GM23338 (cell line): Measurements from ENCODE around the gene DRAM1. TPM values are rescaled to one million over a fixed set of nuclear protein-coding genes. Genes with fewer than 3 reads are reported as not detected.

Experiments used
- ATAC-seq: fragments of 200-7000 bp; cut with Tn5 transposase; 3 replicates; pipeline ENCODE4 v1.9.1; 2020
- DNase-seq: peaks from one replicate; pipeline ENCODE4 v3.0.0-alpha.2; 2015; ENCODE audit warnings: low spot score
- H2AFZ ChIP-seq: fragments of 200-600 bp; sonication (generic); 2 replicates; pipeline ENCODE4 v1.8.0; 2016; ENCODE audit warnings: antibody characterized with exemption, mild to moderate bottlenecking, moderate library complexity
- H3F3A ChIP-seq: fragments of 200-600 bp; sonication (generic); replicated peaks from 2 replicates; pipeline ENCODE4 v1.8.0; 2017; ENCODE audit warnings: antibody characterized with exemption, mixed run types, low read depth
- H3K27ac ChIP-seq: fragments of 200-600 bp; sonication (generic); 2 replicates; pipeline ENCODE4 v1.6.1; 2016; ENCODE audit warnings: low read depth
- H3K27me3 ChIP-seq: fragments of 200-600 bp; sonication (generic); 2 replicates; pipeline ENCODE4 v1.8.0; 2016; ENCODE audit warnings: mild to moderate bottlenecking, mixed run types, moderate library complexity; ENCODE audit not compliant: insufficient read depth
- H3K36me3 ChIP-seq: fragments of 200-600 bp; sonication (generic); 2 replicates; pipeline ENCODE4 v1.8.0; 2016; ENCODE audit warnings: mild to moderate bottlenecking; ENCODE audit not compliant: insufficient read depth
- H3K4me1 ChIP-seq: fragments of 200-600 bp; sonication (generic); 2 replicates; pipeline ENCODE4 v1.8.0; 2016; ENCODE audit warnings: mild to moderate bottlenecking, moderate library complexity; ENCODE audit not compliant: insufficient read depth
- H3K4me2 ChIP-seq: fragments of 200-600 bp; sonication (generic); 2 replicates; pipeline ENCODE4 v1.7.1; 2017; ENCODE audit warnings: mixed run types
- H3K4me3 ChIP-seq: fragments of 200-600 bp; sonication (generic); 2 replicates; pipeline ENCODE4 v1.6.1; 2016; ENCODE audit warnings: mixed run types
- H3K79me2 ChIP-seq: fragments of 200-600 bp; sonication (generic); replicated peaks from 2 replicates; pipeline ENCODE4 v1.8.0; 2017; ENCODE audit warnings: mild to moderate bottlenecking; ENCODE audit not compliant: insufficient read depth
- H3K9me2 ChIP-seq: fragments of 200-600 bp; sonication (generic); 2 replicates; pipeline ENCODE4 v1.8.0; 2017; ENCODE audit not compliant: insufficient read depth
- H4K20me1 ChIP-seq: fragments of 200-600 bp; sonication (generic); replicated peaks from 2 replicates; pipeline ENCODE4 v1.8.0; 2017; ENCODE audit warnings: mild to moderate bottlenecking; ENCODE audit not compliant: insufficient read depth
- H3K27ac Mint-ChIP-seq: 2 replicates; pipeline ENCODE4 v1.8.0; 2020; ENCODE audit warnings: inconsistent platforms, mild to moderate bottlenecking, moderate library complexity, mixed read lengths
- H3K27me3 Mint-ChIP-seq: 3 replicates; pipeline ENCODE4 v1.8.0; 2022; ENCODE audit warnings: low read depth, mild to moderate bottlenecking, moderate library complexity, mixed read lengths, inconsistent platforms; ENCODE audit not compliant: insufficient read depth, poor library complexity
- H3K36me3 Mint-ChIP-seq: 3 replicates; pipeline ENCODE4 v1.8.0; 2021; ENCODE audit warnings: low read depth, mild to moderate bottlenecking, inconsistent platforms, moderate library complexity, mixed read lengths
- H3K4me1 Mint-ChIP-seq: 3 replicates; pipeline ENCODE4 v1.8.0; 2020; ENCODE audit warnings: mild to moderate bottlenecking, inconsistent platforms, mixed read lengths
- H3K4me3 Mint-ChIP-seq: 3 replicates; pipeline ENCODE4 v1.8.0; 2021; ENCODE audit warnings: moderate library complexity, mild to moderate bottlenecking, inconsistent platforms, mixed read lengths
- H3K9me3 Mint-ChIP-seq: 3 replicates; pipeline ENCODE4 v1.8.0; 2020; ENCODE audit warnings: moderate library complexity, mild to moderate bottlenecking, inconsistent platforms, mixed read lengths
- CREB1 ChIP-seq: fragments of 250-450 bp; sonication (Bioruptor Pico); IDR thresholded peaks from 2 replicates; pipeline ENCODE4 v1.5.0; 2020; ENCODE audit warnings: low read depth, mild to moderate bottlenecking, moderate library complexity
- EZH2 ChIP-seq: fragments of 200-600 bp; sonication (generic); IDR thresholded peaks from one replicate; pipeline ENCODE4 v1.8.0; 2017; ENCODE audit warnings: antibody characterized with exemption, mild to moderate bottlenecking, low read depth; ENCODE audit not compliant: unreplicated experiment
- EZH2phosphoT487 ChIP-seq: fragments of 200-600 bp; sonication (generic); IDR thresholded peaks from one replicate; pipeline ENCODE4 v1.8.1; 2018; ENCODE audit warnings: antibody characterized with exemption; ENCODE audit not compliant: unreplicated experiment
- JUNB ChIP-seq: IDR thresholded peaks from one replicate; pipeline ENCODE4 v1.6.1; 2016; ENCODE audit warnings: antibody characterized with exemption; ENCODE audit not compliant: unreplicated experiment
- NANOG ChIP-seq: IDR thresholded peaks from 2 replicates; pipeline ENCODE4 v1.6.1; 2016; ENCODE audit warnings: antibody characterized with exemption, borderline replicate concordance
- POLR2AphosphoS5 ChIP-seq: IDR thresholded peaks from 2 replicates; pipeline ENCODE4 v1.6.1; 2016; ENCODE audit warnings: antibody characterized with exemption, low read depth
- STAT1 ChIP-seq: IDR thresholded peaks from one replicate; pipeline ENCODE4 v1.6.1; 2016; ENCODE audit warnings: antibody characterized with exemption; ENCODE audit not compliant: unreplicated experiment
- ZNF114 ChIP-seq: fragments of 250-450 bp; sonication (Bioruptor Pico); IDR thresholded peaks from 2 replicates; pipeline ENCODE4 v1.5.0; 2020; ENCODE audit warnings: mild to moderate bottlenecking, moderate library complexity
- ZNF331 ChIP-seq: fragments of 250-450 bp; sonication (Bioruptor Pico); IDR thresholded peaks from 2 replicates; pipeline ENCODE4 v1.5.0; 2020; ENCODE audit warnings: low read depth, mild to moderate bottlenecking, moderate library complexity
- polyA plus RNA-seq: library from polyadenylated mRNA; unstranded; fragments of >200 nt; fragmentation: Nextera tagmentation; extraction: Ambion mirVana; gene quantifications from 2 replicates; pipeline ENCODE4 v1.2.1, GENCODE V29; 2016
- total RNA-seq: library from RNA; depleted of rRNA; stranded (reverse); fragments of >200 nt; shearing (Covaris generic); gene quantifications from 2 replicates; pipeline ENCODE4 v1.2.3, GENCODE V29; 2014
- TF ChIP-seq, protein P1 (sequence below): fragments of 250-450 bp; sonication (Bioruptor Pico); IDR thresholded peaks from 2 replicates; pipeline ENCODE4 v1.5.0; 2020; ENCODE audit warnings: mild to moderate bottlenecking, moderate library complexity
- TF ChIP-seq, protein P2 (sequence below): IDR thresholded peaks from 2 replicates; pipeline ENCODE4 v1.6.1; 2016; ENCODE audit warnings: antibody characterized with exemption
- TF ChIP-seq, protein P3 (sequence below), 2 experiments: fragments of 200-600 bp in 1 of 2; sonication (generic) in 1 of 2; conservative IDR thresholded peaks; 2 replicates each; pipeline versions ENCODE4 v1.5.1 to v1.6.1; 2016 to 2017; ENCODE audit warnings: antibody characterized with exemption in 2 of 2, low read depth in 2 of 2, mild to moderate bottlenecking in 2 of 2, moderate library complexity in 1 of 2
- TF ChIP-seq, protein P4 (sequence below): IDR thresholded peaks from one replicate; pipeline ENCODE4 v1.6.1; 2018; ENCODE audit warnings: antibody characterized with exemption; ENCODE audit not compliant: unreplicated experiment

DRAM1 gene
- total and polyA plus RNA-seq, 2 experiments from 2014 or later: 5.7 to 8.5 TPM

DNA sequence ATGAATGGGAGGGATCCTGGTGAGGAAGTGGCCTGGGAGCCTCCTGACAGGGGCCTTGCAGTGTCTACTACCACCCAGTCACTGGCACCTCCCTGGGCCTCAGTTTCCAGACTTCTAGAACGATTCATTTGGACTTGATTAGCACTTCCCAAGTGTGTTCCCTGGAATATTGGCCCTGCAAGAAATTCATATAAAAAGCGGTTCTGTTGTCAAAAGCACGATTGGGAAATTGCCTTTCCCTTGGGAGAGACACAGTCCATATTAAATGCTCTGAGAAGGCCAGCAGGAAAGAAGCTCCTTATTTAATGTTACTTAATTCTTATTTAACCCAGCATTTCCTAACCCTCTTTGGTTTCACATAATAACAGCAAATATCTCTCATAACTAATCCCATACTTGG, 61.9 kb downstream of the DRAM1 start:
- Histone ChIP-seq H3K36me3 (no peaks in the 10 kb centered on the region), H3K4me2 (no peak overlapping the region), H3F3A (no peaks in the 10 kb centered on the region), H3K9me2 (no peaks in the 10 kb centered on the region), H3K79me2 (no peaks in the 10 kb centered on the region), H4K20me1 (no peaks in the 10 kb centered on the region), H3K4me3 (no peak overlapping the region), H2AFZ (no peak overlapping the region), H3K27ac (no peak overlapping the region), H3K27me3 (no peaks in the 10 kb centered on the region), H3K4me1 (peaks cover 3% of the 10 kb centered on the region; the same call in 1 of the 2 replicates)
- Mint-ChIP-seq H3K27ac (no peak overlapping the region), H3K4me1 (peaks cover 20% of the 10 kb centered on the region; the same call in 2 of the 3 replicates), H3K36me3 (no peaks in the 10 kb centered on the region), H3K9me3 (no peaks in the 10 kb centered on the region), H3K4me3 (no peak overlapping the region), H3K27me3 (no peaks in the 10 kb centered on the region)
- TF ChIP-seq EZH2phosphoT487: no peak
- TF ChIP-seq ZNF114 (CRISPR knock-in tag): no peak
- no peak for TF ChIP-seq CREB1 (CRISPR knock-in tag)
- no peak for TF ChIP-seq NANOG
- no peak for TF ChIP-seq ZNF331 (CRISPR knock-in tag)
- no peak for TF ChIP-seq POLR2AphosphoS5
- no peak for TF ChIP-seq JUNB
- TF ChIP-seq, protein P1, sequence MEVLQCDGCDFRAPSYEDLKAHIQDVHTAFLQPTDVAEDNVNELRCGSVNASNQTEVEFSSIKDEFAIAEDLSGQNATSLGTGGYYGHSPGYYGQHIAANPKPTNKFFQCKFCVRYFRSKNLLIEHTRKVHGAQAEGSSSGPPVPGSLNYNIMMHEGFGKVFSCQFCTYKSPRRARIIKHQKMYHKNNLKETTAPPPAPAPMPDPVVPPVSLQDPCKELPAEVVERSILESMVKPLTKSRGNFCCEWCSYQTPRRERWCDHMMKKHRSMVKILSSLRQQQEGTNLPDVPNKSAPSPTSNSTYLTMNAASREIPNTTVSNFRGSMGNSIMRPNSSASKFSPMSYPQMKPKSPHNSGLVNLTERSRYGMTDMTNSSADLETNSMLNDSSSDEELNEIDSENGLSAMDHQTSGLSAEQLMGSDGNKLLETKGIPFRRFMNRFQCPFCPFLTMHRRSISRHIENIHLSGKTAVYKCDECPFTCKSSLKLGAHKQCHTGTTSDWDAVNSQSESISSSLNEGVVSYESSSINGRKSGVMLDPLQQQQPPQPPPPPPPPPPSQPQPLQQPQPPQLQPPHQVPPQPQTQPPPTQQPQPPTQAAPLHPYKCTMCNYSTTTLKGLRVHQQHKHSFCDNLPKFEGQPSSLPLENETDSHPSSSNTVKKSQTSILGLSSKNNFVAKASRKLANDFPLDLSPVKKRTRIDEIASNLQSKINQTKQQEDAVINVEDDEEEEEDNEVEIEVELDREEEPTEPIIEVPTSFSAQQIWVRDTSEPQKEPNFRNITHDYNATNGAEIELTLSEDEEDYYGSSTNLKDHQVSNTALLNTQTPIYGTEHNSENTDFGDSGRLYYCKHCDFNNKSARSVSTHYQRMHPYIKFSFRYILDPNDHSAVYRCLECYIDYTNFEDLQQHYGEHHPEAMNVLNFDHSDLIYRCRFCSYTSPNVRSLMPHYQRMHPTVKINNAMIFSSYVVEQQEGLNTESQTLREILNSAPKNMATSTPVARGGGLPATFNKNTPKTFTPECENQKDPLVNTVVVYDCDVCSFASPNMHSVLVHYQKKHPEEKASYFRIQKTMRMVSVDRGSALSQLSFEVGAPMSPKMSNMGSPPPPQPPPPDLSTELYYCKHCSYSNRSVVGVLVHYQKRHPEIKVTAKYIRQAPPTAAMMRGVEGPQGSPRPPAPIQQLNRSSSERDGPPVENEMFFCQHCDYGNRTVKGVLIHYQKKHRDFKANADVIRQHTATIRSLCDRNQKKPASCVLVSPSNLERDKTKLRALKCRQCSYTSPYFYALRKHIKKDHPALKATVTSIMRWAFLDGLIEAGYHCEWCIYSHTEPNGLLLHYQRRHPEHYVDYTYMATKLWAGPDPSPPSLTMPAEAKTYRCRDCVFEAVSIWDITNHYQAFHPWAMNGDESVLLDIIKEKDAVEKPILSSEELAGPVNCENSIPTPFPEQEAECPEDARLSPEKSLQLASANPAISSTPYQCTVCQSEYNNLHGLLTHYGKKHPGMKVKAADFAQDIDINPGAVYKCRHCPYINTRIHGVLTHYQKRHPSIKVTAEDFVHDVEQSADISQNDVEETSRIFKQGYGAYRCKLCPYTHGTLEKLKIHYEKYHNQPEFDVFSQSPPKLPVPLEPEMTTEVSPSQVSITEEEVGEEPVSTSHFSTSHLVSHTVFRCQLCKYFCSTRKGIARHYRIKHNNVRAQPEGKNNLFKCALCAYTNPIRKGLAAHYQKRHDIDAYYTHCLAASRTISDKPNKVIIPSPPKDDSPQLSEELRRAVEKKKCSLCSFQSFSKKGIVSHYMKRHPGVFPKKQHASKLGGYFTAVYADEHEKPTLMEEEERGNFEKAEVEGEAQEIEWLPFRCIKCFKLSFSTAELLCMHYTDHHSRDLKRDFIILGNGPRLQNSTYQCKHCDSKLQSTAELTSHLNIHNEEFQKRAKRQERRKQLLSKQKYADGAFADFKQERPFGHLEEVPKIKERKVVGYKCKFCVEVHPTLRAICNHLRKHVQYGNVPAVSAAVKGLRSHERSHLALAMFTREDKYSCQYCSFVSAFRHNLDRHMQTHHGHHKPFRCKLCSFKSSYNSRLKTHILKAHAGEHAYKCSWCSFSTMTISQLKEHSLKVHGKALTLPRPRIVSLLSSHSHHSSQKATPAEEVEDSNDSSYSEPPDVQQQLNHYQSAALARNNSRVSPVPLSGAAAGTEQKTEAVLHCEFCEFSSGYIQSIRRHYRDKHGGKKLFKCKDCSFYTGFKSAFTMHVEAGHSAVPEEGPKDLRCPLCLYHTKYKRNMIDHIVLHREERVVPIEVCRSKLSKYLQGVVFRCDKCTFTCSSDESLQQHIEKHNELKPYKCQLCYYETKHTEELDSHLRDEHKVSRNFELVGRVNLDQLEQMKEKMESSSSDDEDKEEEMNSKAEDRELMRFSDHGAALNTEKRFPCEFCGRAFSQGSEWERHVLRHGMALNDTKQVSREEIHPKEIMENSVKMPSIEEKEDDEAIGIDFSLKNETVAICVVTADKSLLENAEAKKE (CRISPR knock-in tag): no peak
- TF ChIP-seq STAT1: no peak
- TF ChIP-seq EZH2: no peak
- TF ChIP-seq, protein P2, sequence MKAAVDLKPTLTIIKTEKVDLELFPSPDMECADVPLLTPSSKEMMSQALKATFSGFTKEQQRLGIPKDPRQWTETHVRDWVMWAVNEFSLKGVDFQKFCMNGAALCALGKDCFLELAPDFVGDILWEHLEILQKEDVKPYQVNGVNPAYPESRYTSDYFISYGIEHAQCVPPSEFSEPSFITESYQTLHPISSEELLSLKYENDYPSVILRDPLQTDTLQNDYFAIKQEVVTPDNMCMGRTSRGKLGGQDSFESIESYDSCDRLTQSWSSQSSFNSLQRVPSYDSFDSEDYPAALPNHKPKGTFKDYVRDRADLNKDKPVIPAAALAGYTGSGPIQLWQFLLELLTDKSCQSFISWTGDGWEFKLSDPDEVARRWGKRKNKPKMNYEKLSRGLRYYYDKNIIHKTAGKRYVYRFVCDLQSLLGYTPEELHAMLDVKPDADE: no peak
- TF ChIP-seq, protein P3, sequence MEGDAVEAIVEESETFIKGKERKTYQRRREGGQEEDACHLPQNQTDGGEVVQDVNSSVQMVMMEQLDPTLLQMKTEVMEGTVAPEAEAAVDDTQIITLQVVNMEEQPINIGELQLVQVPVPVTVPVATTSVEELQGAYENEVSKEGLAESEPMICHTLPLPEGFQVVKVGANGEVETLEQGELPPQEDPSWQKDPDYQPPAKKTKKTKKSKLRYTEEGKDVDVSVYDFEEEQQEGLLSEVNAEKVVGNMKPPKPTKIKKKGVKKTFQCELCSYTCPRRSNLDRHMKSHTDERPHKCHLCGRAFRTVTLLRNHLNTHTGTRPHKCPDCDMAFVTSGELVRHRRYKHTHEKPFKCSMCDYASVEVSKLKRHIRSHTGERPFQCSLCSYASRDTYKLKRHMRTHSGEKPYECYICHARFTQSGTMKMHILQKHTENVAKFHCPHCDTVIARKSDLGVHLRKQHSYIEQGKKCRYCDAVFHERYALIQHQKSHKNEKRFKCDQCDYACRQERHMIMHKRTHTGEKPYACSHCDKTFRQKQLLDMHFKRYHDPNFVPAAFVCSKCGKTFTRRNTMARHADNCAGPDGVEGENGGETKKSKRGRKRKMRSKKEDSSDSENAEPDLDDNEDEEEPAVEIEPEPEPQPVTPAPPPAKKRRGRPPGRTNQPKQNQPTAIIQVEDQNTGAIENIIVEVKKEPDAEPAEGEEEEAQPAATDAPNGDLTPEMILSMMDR (conservative IDR thresholded peaks at IDR 0.05; ENCODE audit: low read depth in 2 of 2): no peak
- TF ChIP-seq, protein P4, sequence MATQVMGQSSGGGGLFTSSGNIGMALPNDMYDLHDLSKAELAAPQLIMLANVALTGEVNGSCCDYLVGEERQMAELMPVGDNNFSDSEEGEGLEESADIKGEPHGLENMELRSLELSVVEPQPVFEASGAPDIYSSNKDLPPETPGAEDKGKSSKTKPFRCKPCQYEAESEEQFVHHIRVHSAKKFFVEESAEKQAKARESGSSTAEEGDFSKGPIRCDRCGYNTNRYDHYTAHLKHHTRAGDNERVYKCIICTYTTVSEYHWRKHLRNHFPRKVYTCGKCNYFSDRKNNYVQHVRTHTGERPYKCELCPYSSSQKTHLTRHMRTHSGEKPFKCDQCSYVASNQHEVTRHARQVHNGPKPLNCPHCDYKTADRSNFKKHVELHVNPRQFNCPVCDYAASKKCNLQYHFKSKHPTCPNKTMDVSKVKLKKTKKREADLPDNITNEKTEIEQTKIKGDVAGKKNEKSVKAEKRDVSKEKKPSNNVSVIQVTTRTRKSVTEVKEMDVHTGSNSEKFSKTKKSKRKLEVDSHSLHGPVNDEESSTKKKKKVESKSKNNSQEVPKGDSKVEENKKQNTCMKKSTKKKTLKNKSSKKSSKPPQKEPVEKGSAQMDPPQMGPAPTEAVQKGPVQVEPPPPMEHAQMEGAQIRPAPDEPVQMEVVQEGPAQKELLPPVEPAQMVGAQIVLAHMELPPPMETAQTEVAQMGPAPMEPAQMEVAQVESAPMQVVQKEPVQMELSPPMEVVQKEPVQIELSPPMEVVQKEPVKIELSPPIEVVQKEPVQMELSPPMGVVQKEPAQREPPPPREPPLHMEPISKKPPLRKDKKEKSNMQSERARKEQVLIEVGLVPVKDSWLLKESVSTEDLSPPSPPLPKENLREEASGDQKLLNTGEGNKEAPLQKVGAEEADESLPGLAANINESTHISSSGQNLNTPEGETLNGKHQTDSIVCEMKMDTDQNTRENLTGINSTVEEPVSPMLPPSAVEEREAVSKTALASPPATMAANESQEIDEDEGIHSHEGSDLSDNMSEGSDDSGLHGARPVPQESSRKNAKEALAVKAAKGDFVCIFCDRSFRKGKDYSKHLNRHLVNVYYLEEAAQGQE: no peak
- ATAC-seq: no peak
- DNase-seq: no peak
